ENCODE data around the gene YAF2.

Gene YAF2

DNA sequence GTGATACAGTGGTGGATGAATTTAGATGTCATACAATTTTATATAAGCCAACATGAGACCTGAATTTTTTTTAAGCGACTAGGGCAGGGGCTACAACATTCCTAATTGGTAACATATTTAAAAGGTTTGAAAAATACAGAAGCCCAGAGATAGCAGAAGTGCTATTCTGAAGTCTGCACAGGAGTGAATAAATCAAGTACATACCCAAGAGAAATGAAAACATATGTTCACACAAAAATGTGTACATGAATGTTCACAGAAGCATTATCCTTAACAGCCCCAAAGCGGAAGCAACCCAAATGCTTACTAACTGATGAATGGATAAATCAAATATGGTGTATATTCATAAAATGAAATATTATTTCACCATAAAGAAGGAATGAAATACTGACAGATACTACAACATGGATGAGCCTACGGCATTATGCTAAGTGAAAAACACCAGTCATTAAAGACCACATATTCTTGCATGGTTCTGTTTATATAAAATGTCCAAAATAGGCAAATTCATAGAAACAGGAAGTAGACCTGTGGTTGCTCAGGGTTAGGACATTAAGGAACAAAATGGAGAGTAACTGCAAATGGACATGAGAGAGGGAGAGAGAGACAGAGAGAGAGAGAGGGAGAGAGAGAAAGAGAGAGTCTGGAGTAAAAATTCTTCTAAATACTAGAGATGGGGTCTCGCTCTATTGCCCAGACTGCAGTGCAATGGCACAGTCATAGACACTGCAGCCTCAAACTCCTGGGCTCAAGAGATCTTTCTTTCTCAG, 65.4 kb downstream of the YAF2 start:
- Mint-ChIP-seq H3K9me3 (peaks cover 8% of the 10 kb centered on the region), H3K36me3 (ENCODE audit: low read depth) (peaks cover 35% of the 10 kb centered on the region), H3K27ac (no peak overlapping the region), H3K4me3 (no peak overlapping the region), H3K27me3 (ENCODE audit: low read depth) (no peaks in the 10 kb centered on the region), H3K4me1 (ENCODE audit: low read depth) (peaks cover 2% of the 10 kb centered on the region)
- no peak for DNase-seq (ENCODE audit: low spot score)

DNA sequence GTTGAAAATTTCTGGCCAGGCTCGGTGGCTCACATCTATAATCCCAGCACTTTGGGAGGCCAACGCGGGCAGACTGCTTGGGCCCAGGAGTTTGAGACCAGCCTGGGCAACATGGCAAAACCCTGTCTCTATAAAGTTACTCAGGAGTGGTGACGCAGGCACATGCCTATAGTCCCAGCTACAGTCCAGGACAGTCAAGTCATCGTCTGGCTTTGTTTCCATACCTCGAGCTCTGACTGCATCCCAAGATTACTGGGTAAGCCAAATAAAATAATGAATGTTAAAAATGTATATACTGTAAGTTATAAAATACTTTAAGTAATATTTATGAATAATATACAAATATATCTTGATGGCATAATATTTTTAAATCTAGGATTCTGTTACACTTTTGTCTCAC, 70.3 kb downstream of the YAF2 start:
- no peaks in the 10 kb centered on the region for H3K9me3 Mint-ChIP-seq
- H3K36me3 Mint-ChIP-seq (ENCODE audit: low read depth), result peaks cover 14% of the 10 kb centered on the region
- DNase-seq (ENCODE audit: low spot score), result no peak
- H3K4me3 Mint-ChIP-seq, result no peak overlapping the region
- H3K27ac Mint-ChIP-seq, result no peak overlapping the region
- H3K4me1 Mint-ChIP-seq (ENCODE audit: low read depth), result peaks cover 8% of the 10 kb centered on the region
- no peaks in the 10 kb centered on the region for H3K27me3 Mint-ChIP-seq (ENCODE audit: low read depth)

DNA sequence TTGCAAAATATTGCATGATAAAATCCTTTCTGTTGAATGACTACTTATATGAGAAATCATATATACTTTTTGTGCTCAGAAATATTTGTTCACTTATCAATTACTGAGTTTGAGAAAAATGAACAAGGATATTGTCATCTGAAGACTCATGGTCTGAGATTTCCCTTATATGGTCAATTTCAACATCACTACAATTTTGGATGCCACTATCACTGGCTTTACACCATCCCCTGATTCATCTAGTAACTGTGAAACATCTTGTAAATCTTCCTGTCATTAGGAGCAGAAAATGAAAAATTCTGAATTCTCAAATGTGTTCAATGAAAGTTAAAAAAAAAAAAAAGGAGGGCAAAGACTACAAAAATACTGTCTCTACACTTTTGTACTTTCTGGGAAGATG, 71.5 kb downstream of the YAF2 start:
- H3K36me3 Mint-ChIP-seq (ENCODE audit: low read depth), result peaks cover 12% of the 10 kb centered on the region
- H3K4me1 Mint-ChIP-seq (ENCODE audit: low read depth), result peaks cover 16% of the 10 kb centered on the region
- DNase-seq (ENCODE audit: low spot score), result no peak
- no peak overlapping the region for H3K27ac Mint-ChIP-seq
- H3K4me3 Mint-ChIP-seq, result no peak overlapping the region
- no peaks in the 10 kb centered on the region for H3K27me3 Mint-ChIP-seq (ENCODE audit: low read depth)
- no peaks in the 10 kb centered on the region for H3K9me3 Mint-ChIP-seq

DNA sequence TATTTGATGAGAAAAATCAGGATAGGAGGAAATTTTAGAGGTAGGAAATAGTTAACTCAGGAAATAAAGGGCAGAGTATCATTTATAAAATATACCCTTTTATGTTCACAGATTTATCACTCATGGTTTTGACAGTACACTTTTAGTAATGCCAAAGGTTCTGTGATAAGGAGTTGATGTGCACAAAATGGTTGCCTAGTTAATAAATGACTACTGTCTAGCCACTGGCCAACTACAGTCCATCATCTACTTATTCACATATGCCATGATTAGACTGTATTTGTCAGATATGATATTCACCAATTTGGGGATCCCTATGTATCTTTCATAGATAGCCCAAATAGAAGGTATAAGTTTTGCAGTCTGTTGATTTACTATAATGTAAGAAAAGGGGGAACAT, 74.1 kb downstream of the YAF2 start:
- no peak for DNase-seq (ENCODE audit: low spot score)
- peaks cover 17% of the 10 kb centered on the region for H3K4me1 Mint-ChIP-seq (ENCODE audit: low read depth)
- H3K27ac Mint-ChIP-seq, result no peak overlapping the region
- no peaks in the 10 kb centered on the region for H3K9me3 Mint-ChIP-seq
- peaks cover 12% of the 10 kb centered on the region for H3K36me3 Mint-ChIP-seq (ENCODE audit: low read depth)
- H3K4me3 Mint-ChIP-seq, result no peak overlapping the region
- H3K27me3 Mint-ChIP-seq (ENCODE audit: low read depth), result no peaks in the 10 kb centered on the region

DNA sequence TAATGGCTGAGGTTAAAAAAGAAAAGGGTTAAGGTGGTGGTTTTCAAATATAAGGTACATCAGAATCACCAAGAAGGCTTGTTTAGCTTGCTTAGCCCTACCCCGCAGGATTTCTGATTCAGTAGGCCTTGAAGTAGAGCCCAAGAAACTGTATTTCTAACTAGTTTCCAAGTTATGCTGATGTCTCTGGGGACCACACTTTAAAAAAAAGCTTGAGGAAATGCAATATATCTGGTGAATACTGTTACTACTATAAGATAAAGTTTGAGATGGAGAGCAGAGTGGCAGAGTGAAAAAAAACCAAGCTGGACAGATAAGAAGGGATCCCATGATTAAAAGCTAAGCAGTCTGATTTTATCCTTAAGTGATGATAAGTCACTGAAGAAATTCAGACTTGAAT, 75.1 kb downstream of the YAF2 start:
- DNase-seq (ENCODE audit: low spot score), result no peak
- Mint-ChIP-seq H3K9me3 (no peaks in the 10 kb centered on the region), H3K4me3 (no peak overlapping the region), H3K4me1 (ENCODE audit: low read depth) (peaks cover 17% of the 10 kb centered on the region), H3K27me3 (ENCODE audit: low read depth) (no peaks in the 10 kb centered on the region), H3K36me3 (ENCODE audit: low read depth) (peaks cover 11% of the 10 kb centered on the region), H3K27ac (no peak overlapping the region)

DNA sequence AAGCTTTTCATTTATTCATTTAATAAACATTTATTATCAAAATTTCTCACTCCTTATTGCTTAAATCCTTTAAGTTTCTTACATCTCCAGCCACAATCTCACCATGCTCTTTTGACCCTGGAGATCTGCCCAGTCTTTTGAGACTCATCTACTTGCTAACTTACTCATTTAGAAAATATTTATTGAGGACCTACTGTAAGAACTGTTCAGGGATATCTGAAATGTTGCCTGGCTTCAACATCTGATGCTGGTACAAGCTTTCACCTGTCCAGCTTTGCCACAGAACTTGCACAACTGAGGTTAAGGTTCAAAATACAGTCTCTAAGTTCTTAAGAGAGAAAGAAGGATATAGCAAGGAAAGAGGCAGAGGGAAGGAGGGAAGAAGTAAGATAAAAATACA, 75.9 kb downstream of the YAF2 start:
- peaks cover 17% of the 10 kb centered on the region for H3K4me1 Mint-ChIP-seq (ENCODE audit: low read depth)
- peaks cover 13% of the 10 kb centered on the region for H3K36me3 Mint-ChIP-seq (ENCODE audit: low read depth)
- DNase-seq (ENCODE audit: low spot score), result no peak
- H3K27ac Mint-ChIP-seq, result no peak overlapping the region
- H3K4me3 Mint-ChIP-seq, result no peak overlapping the region
- no peaks in the 10 kb centered on the region for H3K9me3 Mint-ChIP-seq
- H3K27me3 Mint-ChIP-seq (ENCODE audit: low read depth), result no peaks in the 10 kb centered on the region

DNA sequence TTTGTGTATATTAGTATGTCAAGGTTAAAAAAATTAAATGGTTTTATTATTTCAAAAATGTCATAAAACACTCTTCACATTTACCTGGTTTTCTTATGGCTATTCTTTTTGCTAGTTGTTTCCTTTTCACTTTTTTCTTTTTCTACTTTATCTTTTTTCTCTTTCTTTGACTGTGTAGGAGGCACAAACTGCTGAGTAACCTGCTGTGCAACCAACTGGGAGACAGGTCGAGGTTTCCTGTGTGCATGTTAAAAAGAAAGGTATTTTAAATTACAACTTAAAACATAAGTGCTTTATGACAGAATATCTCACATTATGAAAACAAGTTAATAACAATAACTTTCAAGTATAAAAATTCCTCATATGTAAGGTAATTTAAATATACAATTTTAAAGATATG, 76.5 kb downstream of the YAF2 start:
- H3K27me3 Mint-ChIP-seq (ENCODE audit: low read depth), result no peaks in the 10 kb centered on the region

DNA sequence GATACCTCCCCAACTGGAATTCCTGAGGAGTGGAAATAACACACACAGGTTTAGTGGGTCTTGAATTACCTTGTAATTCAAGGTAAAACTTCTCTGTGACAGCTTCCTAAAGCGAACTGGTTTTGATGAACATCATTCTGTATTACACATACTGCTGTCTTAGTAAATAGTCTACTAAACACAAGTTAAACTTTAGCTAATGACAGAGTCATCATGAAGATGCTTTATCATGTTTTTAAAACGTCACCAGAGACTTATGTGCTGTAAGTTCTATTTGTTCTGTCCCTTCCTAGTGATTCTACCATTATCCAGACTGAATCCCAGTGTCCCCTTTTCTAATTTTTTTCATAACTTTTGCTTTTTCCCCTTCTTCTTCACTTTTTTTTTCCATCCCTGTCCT, 81.8 kb downstream of the YAF2 start:
- Mint-ChIP-seq H3K4me3 (no peak overlapping the region), H3K36me3 (ENCODE audit: low read depth) (peaks cover 8% of the 10 kb centered on the region), H3K4me1 (ENCODE audit: low read depth) (no peaks in the 10 kb centered on the region), H3K27me3 (ENCODE audit: low read depth) (no peaks in the 10 kb centered on the region), H3K9me3 (no peaks in the 10 kb centered on the region), H3K27ac (no peak overlapping the region)
- DNase-seq (ENCODE audit: low spot score), result no peak

More for the DNA sequence above, 76.5 kb downstream of the YAF2 start:
- peaks cover 11% of the 10 kb centered on the region for H3K36me3 Mint-ChIP-seq (ENCODE audit: low read depth)
- peak overlapping the region; percentile 62 for H3K27ac Mint-ChIP-seq
- peaks cover 17% of the 10 kb centered on the region for H3K4me1 Mint-ChIP-seq (ENCODE audit: low read depth)
- no peaks in the 10 kb centered on the region for H3K9me3 Mint-ChIP-seq
- no peak overlapping the region for H3K4me3 Mint-ChIP-seq
- DNase-seq (ENCODE audit: low spot score), result no peak

DNA sequence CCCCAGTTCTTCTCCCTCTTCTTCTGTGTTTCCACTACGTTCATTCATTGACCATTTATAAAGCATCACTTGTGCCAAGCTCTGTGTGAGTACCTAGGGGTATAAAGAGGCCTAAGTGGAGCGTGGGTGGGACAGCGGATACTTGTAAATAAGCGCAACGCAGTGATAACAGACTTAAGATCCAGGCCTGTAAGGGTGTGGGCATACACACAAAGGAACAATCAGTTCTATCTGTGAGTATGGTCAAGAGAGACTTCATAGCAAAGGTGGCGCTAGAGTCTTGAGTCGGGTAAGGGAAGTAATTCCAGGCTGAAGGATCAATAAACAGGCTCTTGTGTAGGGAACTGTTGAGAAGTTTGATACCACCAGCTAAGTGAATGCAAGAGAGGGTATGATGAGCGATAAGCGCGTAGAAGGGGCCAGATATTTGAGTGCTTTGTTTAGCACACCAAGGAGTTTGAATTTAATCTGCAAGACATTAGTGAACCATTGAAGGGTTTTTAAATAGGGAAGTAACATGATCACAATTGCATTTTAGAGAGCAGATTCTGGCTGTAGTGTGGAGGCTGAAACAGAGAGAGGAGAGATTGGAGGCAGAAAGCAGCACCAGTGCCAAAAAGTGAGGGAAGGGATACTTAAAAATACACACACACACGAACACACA, 92.4 kb downstream of the YAF2 start:
- H3K9me3 Mint-ChIP-seq, result no peaks in the 10 kb centered on the region
- H3K27ac Mint-ChIP-seq, result peak overlapping the region; percentile 76
- peaks cover 3% of the 10 kb centered on the region for H3K36me3 Mint-ChIP-seq (ENCODE audit: low read depth)
- H3K4me1 Mint-ChIP-seq (ENCODE audit: low read depth), result peaks cover 29% of the 10 kb centered on the region
- H3K4me3 Mint-ChIP-seq, result peak overlapping the region; percentile 82
- H3K27me3 Mint-ChIP-seq (ENCODE audit: low read depth), result peaks cover 8% of the 10 kb centered on the region
- DNase-seq (ENCODE audit: low spot score), result no peak

DNA sequence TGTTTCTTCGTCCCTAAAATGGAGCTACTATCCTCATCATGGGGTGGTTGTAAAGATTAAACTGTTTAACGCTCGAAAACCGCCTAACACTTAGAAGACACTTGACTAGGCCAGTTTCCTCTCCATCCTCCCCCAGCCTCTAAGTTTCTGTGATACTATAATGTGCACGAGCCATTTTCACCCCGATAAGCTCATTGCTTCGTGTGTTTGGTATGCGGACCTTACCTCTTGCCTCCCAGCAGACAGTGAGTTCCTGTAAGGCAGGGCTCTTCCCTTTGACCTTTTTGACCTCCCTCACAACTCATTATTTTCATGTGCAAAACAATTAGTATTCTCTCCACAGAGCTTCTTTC, 92.9 kb downstream of the YAF2 start:
- peaks cover 8% of the 10 kb centered on the region for H3K27me3 Mint-ChIP-seq (ENCODE audit: low read depth)
- no peak for DNase-seq (ENCODE audit: low spot score)
- H3K9me3 Mint-ChIP-seq, result no peaks in the 10 kb centered on the region
- peaks cover 3% of the 10 kb centered on the region for H3K36me3 Mint-ChIP-seq (ENCODE audit: low read depth)
- H3K4me1 Mint-ChIP-seq (ENCODE audit: low read depth), result peaks cover 33% of the 10 kb centered on the region
- peak overlapping the region; percentile 76 for H3K27ac Mint-ChIP-seq
- peak overlapping the region; percentile 82 for H3K4me3 Mint-ChIP-seq

DNA sequence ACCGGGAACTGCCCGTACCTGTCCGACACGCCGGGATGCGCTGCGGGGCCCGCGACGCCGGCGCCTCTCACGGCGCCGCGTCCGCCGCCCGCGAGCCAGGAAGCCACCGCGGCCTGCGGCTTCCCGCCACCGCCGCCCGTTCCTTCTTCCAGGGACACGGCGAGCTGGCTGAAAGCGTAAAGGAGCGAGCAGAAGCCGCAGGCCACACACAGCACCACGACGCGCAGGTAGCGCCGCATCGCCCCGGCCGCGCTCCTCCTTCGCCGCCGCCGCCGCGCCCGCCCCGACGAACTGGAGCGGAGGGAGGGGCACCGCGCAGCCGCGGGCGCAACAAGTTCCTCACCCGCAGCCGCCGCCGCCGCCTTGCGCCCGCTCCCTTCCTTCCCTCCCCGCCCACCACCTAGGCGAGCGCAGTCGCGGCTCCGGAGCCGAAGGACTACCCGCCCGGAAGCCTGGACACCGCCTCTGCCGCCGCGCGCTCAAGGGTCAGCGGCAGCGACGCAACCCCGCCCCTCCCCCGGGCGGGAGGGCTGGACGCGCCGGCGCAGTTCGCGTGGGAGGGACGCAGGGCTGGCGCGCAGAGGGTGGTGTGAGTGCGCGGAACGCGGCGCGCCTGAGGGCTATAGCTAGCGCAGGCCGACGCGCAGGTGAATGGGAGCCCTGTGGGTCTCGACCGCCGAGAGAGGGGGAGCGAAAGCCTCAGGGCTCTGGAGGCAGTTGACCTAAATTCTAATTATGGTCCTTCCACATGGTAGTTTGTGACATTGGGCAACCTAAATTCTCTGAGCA, 93.4 kb downstream of the YAF2 start, which contains the start of gene GXYLT1:
Gene GXYLT1 (minus strand): TSS at position 467 of the 789 bp plus-strand sequence. CDS start 228 bp downstream, at position 239.
- peaks cover 33% of the 10 kb centered on the region for H3K4me1 Mint-ChIP-seq (ENCODE audit: low read depth)
- peaks cover 3% of the 10 kb centered on the region for H3K36me3 Mint-ChIP-seq (ENCODE audit: low read depth)
- peak within 1 kb of the TSS; percentile 87 for H3K27ac Mint-ChIP-seq
- no peaks in the 10 kb centered on the region for H3K9me3 Mint-ChIP-seq
- H3K4me3 Mint-ChIP-seq, result peak within 1 kb of the TSS; percentile 94
- H3K27me3 Mint-ChIP-seq (ENCODE audit: low read depth), result peaks cover 8% of the 10 kb centered on the region
- peak; percentile 90 for DNase-seq (ENCODE audit: low spot score)

DNA sequence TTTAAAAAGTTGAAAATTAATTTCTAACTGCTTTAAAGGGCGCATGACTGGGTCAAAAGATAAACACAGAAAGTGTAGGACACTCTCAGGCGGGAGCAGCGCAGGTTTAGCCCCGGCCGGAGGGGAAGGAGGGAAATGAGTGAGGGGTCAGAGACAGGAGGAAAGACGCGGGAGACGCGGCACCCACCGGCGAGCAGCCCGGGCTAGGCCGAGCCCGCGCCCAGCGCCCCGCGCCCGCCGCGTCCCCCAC, 94.0 kb downstream of the YAF2 start:
- DNase-seq (ENCODE audit: low spot score), result no peak
- Mint-ChIP-seq H3K27ac (peak overlapping the region; percentile 87), H3K4me1 (ENCODE audit: low read depth) (peaks cover 33% of the 10 kb centered on the region)

DNA sequence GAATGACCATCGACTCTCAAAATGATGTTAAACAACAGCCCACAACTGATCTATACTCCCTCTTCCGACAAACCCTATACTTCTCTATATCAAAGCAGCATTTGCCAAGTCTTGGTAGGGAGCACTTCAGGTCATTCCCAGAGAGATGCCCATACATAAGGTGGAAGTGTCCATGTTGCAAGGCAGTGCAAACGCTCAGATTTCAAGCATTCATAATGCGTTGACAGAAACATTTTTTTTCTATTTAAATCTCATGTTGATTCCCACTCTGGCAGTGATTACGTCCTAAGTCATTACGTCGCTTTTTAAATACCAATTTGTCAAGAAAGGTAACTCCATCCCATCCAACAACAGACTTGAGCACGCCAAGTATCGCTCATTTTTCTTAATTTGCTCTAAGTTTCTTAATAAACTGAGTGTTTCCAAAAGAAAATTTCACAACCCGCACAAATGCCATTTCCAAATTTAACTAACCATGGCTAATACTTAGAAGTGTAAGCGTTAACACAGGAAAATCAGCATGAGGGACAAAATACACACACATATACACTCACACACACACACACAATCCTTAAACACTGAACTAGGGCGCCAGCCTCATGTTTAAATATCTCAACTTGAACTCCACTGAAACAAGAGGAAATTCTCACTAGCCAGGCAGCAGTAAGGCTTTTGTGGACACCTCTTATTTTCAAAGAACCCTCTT, 94.4 kb downstream of the YAF2 start:
- Mint-ChIP-seq H3K9me3 (no peaks in the 10 kb centered on the region), H3K27ac (peak overlapping the region; percentile 87), H3K4me1 (ENCODE audit: low read depth) (peaks cover 33% of the 10 kb centered on the region), H3K36me3 (ENCODE audit: low read depth) (peaks cover 3% of the 10 kb centered on the region), H3K4me3 (peak overlapping the region; percentile 94), H3K27me3 (ENCODE audit: low read depth) (peaks cover 6% of the 10 kb centered on the region)
- DNase-seq (ENCODE audit: low spot score), result no peak

More for the DNA sequence above, 94.0 kb downstream of the YAF2 start:
- Mint-ChIP-seq H3K27me3 (ENCODE audit: low read depth) (peaks cover 8% of the 10 kb centered on the region), H3K9me3 (no peaks in the 10 kb centered on the region), H3K36me3 (ENCODE audit: low read depth) (peaks cover 3% of the 10 kb centered on the region), H3K4me3 (peak overlapping the region; percentile 94)

Measured in T-helper 2 cell treated with Interferon-gamma antibody and Interleukin-4, amounts not matched to agents 5 μg/mL and 100 μg/mL, for 36 hours (primary cell).